GM20431 (cell line): ENCODE data around the gene RADIL.
"Not testable (repeated sequence)": the region's sequence is repeated elsewhere in the genome, so short reads cannot be mapped to it uniquely, and the experiment has no call there.

Experiments used
- in situ Hi-C: fragments of 300-500 bp; cut with MseI, MboI; formaldehyde crosslinking; loops from one replicate; pipeline ENCODE4 v1.15.0; 2020; ENCODE audit warnings: low sequenced_read_pairs; ENCODE audit not compliant: unreplicated experiment

The RADIL gene

GRCh38 chr7:4797858-4798705 is 85.4 kb downstream of the RADIL start:
- in situ Hi-C loops: no loop called here

- in situ Hi-C loops: no loop called here
Measured at GRCh38 chr7:4796453-4796852, 87.1 kb downstream of the RADIL start.

GRCh38 chr7:4794591-4795350 is 88.7 kb downstream of the RADIL start:
- in situ Hi-C loops: no loop called here

- in situ Hi-C loops: not testable (repeated sequence)
Measured at GRCh38 chr7:4794171-4794570, 89.3 kb downstream of the RADIL start.

- in situ Hi-C loops: not testable (repeated sequence)
Measured at GRCh38 chr7:4793385-4793993, 90.0 kb downstream of the RADIL start.

- in situ Hi-C loops: no loop called here
Measured at GRCh38 chr7:4792537-4793126, 90.9 kb downstream of the RADIL start.

- in situ Hi-C loops: no loop called here
Measured at GRCh38 chr7:4791738-4792536, 91.6 kb downstream of the RADIL start.

- in situ Hi-C loops: no loop called here
Measured at GRCh38 chr7:4791101-4791737, 92.3 kb downstream of the RADIL start.

- in situ Hi-C loops: no loop called here
Measured at GRCh38 chr7:4790516-4790991, 93.0 kb downstream of the RADIL start.

- in situ Hi-C loops: no loop called here
Measured at GRCh38 chr7:4790078-4790465, 93.4 kb downstream of the RADIL start.

GRCh38 chr7:4789194-4790077 is 94.1 kb downstream of the RADIL start:
- in situ Hi-C loops: no loop called here

GRCh38 chr7:4788627-4789189 is 94.8 kb downstream of the RADIL start:
- in situ Hi-C loops: no loop called here

- in situ Hi-C loops: no loop called here
Measured at GRCh38 chr7:4787947-4788626, 95.4 kb downstream of the RADIL start.

GRCh38 chr7:4787541-4787940 is 96.0 kb downstream of the RADIL start:
- in situ Hi-C loops: no loop called here

- in situ Hi-C loops: no loop called here
Measured at GRCh38 chr7:4786015-4786414, 97.5 kb downstream of the RADIL start.

GRCh38 chr7:4785371-4785770 is 98.1 kb downstream of the RADIL start:
- in situ Hi-C loops: no loop called here

GRCh38 chr7:4784799-4785198 is 98.7 kb downstream of the RADIL start:
- in situ Hi-C loops: no loop called here
